OCI-LY7 (cell line): ENCODE results near the gene RTEL1.

Experiments
- CTCF ChIP-seq: fragments of 200-600 bp; sonication (generic); conservative IDR thresholded peaks from 2 replicates; pipeline ENCODE4 v1.5.1; 2014; ENCODE audit warnings: mild to moderate bottlenecking, antibody characterized with exemption, low read length, moderate library complexity, mixed read lengths
- EZH2phosphoT487 ChIP-seq: fragments of 200-600 bp; sonication (generic); IDR thresholded peaks from 2 replicates; pipeline ENCODE4 v1.6.1; 2018; ENCODE audit warnings: low read depth, borderline replicate concordance, mild to moderate bottlenecking, mixed run types, antibody characterized with exemption, low read length, moderate library complexity, mixed read lengths

DNA sequence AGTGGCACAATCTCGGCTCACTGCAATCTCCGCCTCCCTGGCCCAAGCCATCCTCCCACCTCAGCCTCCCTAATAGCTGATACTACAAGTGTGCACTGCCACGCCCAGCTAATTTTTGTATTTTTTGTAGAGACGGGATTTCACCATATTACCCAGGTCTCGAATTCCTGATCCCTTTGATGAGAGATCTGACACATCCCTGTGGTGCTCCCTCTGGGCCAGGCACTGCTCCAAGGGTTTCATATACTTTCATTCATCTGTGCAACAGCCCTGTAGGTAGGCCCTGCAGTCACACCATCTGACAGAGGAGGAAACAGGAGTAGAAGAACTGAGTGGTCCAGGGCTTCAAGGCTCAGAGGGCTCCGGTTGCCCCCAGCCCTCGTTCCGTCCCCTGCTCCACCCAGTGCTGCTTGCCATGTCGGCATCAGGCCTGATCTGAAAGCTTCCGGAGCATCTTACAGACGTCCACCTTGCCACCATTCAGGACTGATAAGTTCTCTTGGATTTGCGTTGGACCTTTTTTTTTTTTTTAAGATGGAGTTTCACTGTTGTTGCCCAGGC is 53.1 kb downstream of the RTEL1 start:
- TF ChIP-seq CTCF (no peak), EZH2phosphoT487 (no peak)
